ENCODE results near the gene DRAM1. TPM values are rescaled to one million over a fixed set of nuclear protein-coding genes. Genes with fewer than 3 reads are reported as not detected.
A peak's percentile ranks its signal among the peaks of the same experiment; 100 is the strongest.

Gene DRAM1
- total and polyA plus RNA-seq, 2 experiments from 2014 or later, result 0.06 to 0.56 TPM

- no peak for TF ChIP-seq CTCF (IDR thresholded peaks at IDR 0.05; ENCODE audit: low read depth, low read length)
These were observed 11.9 kb downstream of the DRAM1 start for GRCh38 chr12:101889211-101889752.

GRCh38 chr12:101891462-101891971 is 14.1 kb downstream of the DRAM1 start:
- H3K36me3 ChIP-seq, result no peaks in the 10 kb centered on the region
- H3K27ac ChIP-seq, result no peak overlapping the region
- no peaks in the 10 kb centered on the region for H3K4me1 ChIP-seq (ENCODE audit: low read depth)
- no peak overlapping the region for H3K4me3 ChIP-seq
- TF ChIP-seq CTCF (IDR thresholded peaks at IDR 0.05; ENCODE audit: low read depth, low read length), result no peak
- peak in 1 of 2 donors; percentile 61 for DNase-seq (ENCODE audit: low read depth in 1 of 2, low spot score in 1 of 2)
- no peaks in the 10 kb centered on the region for H3K9me3 ChIP-seq (ENCODE audit: low read depth)
- no peaks in the 10 kb centered on the region for H3K27me3 ChIP-seq

More at GRCh38 chr12:101889211-101889752, 11.9 kb downstream of the DRAM1 start:
- DNase-seq (ENCODE audit: low read depth in 1 of 2, low spot score in 1 of 2), result no peak
- Histone ChIP-seq H3K4me3 (no peak overlapping the region), H3K27me3 (no peaks in the 10 kb centered on the region), H3K4me1 (ENCODE audit: low read depth) (no peaks in the 10 kb centered on the region), H3K36me3 (no peaks in the 10 kb centered on the region), H3K9me3 (ENCODE audit: low read depth) (no peaks in the 10 kb centered on the region), H3K27ac (no peak overlapping the region)

- Histone ChIP-seq H3K4me1 (ENCODE audit: low read depth) (no peaks in the 10 kb centered on the region), H3K9me3 (ENCODE audit: low read depth) (no peaks in the 10 kb centered on the region), H3K36me3 (no peaks in the 10 kb centered on the region), H3K27me3 (no peaks in the 10 kb centered on the region), H3K27ac (no peak overlapping the region), H3K4me3 (no peak overlapping the region)
- TF ChIP-seq CTCF (IDR thresholded peaks at IDR 0.05; ENCODE audit: low read depth, low read length), result no peak
- no peak for DNase-seq (ENCODE audit: low read depth in 1 of 2, low spot score in 1 of 2)
These were observed 15.4 kb downstream of the DRAM1 start for GRCh38 chr12:101892794-101893193.

- no peak for DNase-seq (ENCODE audit: low read depth in 1 of 2, low spot score in 1 of 2)
- H3K36me3 ChIP-seq, result no peaks in the 10 kb centered on the region
- no peak for TF ChIP-seq CTCF (IDR thresholded peaks at IDR 0.05; ENCODE audit: low read depth, low read length)
- H3K27me3 ChIP-seq, result no peaks in the 10 kb centered on the region
- no peaks in the 10 kb centered on the region for H3K9me3 ChIP-seq (ENCODE audit: low read depth)
- H3K4me1 ChIP-seq (ENCODE audit: low read depth), result no peaks in the 10 kb centered on the region
- no peak overlapping the region for H3K27ac ChIP-seq
- H3K4me3 ChIP-seq, result no peak overlapping the region
These were observed 24.4 kb downstream of the DRAM1 start for GRCh38 chr12:101901777-101902176.

GRCh38 chr12:101902641-101903040 is 25.3 kb downstream of the DRAM1 start:
- Histone ChIP-seq H3K36me3 (no peaks in the 10 kb centered on the region), H3K27me3 (no peaks in the 10 kb centered on the region), H3K4me1 (ENCODE audit: low read depth) (no peaks in the 10 kb centered on the region), H3K27ac (no peak overlapping the region), H3K9me3 (ENCODE audit: low read depth) (no peaks in the 10 kb centered on the region), H3K4me3 (no peak overlapping the region)
- no peak for DNase-seq (ENCODE audit: low read depth in 1 of 2, low spot score in 1 of 2)
- TF ChIP-seq CTCF (IDR thresholded peaks at IDR 0.05; ENCODE audit: low read depth, low read length), result no peak

Measured in cardiac muscle cell (in vitro differentiated cells and primary cell).